HG03066 (cell line): ENCODE data around the gene COPB2.

Experiments used
- ATAC-seq: cut with Tn5 transposase; IDR thresholded peaks from one replicate; pipeline ENCODE4 v1.9.1; 2021; ENCODE audit warnings: low read depth; ENCODE audit not compliant: unreplicated experiment

COPB2 gene

GRCh38 chr3:139309880-139310279, 79.6 kb downstream of the COPB2 start:
- no peak for ATAC-seq

GRCh38 chr3:139309061-139309591, 80.3 kb downstream of the COPB2 start:
- ATAC-seq: no peak

- no peak for ATAC-seq
Measured at GRCh38 chr3:139308560-139308959, 80.9 kb downstream of the COPB2 start.

- ATAC-seq: no peak
Measured at GRCh38 chr3:139307601-139308555, 81.6 kb downstream of the COPB2 start.
